ENCODE measurements around the gene COL5A2. TPM values are rescaled to one million over a fixed set of nuclear protein-coding genes. Genes with fewer than 3 reads are reported as not detected.
A peak's percentile ranks its signal among the peaks of the same experiment; 100 is the strongest.

Gene COL5A2
- total and polyA plus RNA-seq, 4 donors: 3.2 to 83.5 (median 9.1) TPM

DNA sequence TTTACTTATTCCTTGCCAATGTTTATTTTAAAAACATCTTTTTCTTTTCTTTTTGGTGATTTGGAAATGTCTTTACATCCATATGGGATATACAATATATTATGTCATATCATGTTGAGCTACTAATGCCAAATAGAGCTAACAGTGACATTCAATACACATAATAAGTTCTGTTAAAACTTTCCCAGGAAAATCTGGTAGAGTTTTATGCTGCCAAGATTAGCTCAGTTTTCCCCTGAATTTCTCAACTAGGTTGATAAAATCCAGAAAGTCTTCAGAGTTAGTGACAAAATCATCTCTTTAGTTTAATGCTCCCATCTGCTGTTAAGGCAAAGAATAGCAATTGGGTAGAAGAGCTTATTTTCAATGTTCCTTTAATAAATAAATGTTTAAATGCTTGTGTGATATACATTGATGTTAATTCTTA, 195.5 kb downstream of the COL5A2 start:
- H3K9ac ChIP-seq (ENCODE audit: low read depth in 1 of 2, low read length in 2 of 2): no peak overlapping the region
- no peak for TF ChIP-seq GABPA (IDR thresholded peaks at IDR 0.05 in 1 of 2, conservative IDR thresholded peaks at IDR 0.05 in 1 of 2)
- no peak overlapping the region for H3K27ac ChIP-seq (ENCODE audit: low read depth in 1 of 2, low read length in 2 of 2)
- H3K27me3 ChIP-seq (ENCODE audit: control insufficient read depth in 4 of 4, insufficient read depth in 4 of 4, low read length in 3 of 4): no peaks in the 10 kb centered on the region
- H3K4me3 ChIP-seq (ENCODE audit: low read depth in 1 of 3, low read length in 3 of 3): no peak overlapping the region
- no peaks in the 10 kb centered on the region for H3K4me1 ChIP-seq (ENCODE audit: control insufficient read depth in 4 of 4, insufficient read depth in 4 of 4, low read length in 3 of 4)
- DNase-seq (ENCODE audit: low spot score): no peak
- no peaks in the 10 kb centered on the region for H3K36me3 ChIP-seq (ENCODE audit: control insufficient read depth in 4 of 4, insufficient read depth in 3 of 4, low read depth in 1 of 4, low read length in 3 of 4)
- no peaks in the 10 kb centered on the region for H3K9me3 ChIP-seq (ENCODE audit: control insufficient read depth in 4 of 4, low read length in 3 of 4)

DNA sequence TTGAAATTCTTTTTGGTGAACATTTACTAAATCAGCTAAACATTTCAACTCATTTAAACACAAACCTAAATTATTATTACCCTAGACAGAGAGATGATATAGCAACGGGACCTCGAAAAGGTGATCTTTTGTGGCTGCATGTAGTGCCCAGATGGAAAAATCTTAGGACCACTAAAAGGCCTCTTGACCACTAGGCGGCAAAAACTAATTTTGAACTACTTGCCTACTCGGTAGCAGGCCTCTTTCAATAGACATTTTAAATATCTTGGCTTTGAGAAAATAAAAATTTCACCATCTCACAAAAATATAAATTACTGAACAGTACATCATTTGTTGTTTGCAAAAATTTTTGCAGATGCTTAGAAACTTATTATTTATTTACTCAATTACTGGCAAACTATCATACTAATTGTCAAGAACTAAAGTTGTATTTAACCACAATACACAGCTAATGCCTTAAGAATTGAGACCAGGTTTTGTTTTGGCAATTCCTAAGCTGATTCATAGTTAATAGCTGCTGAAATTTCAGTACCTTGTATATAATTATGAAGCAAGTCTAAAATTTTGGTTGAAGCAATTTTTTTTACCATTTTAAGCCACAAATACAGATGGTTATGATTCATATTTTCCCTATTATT, 196.0 kb downstream of the COL5A2 start:
- WGBS: 55% methylated on average over 4 of the region's 4 CpGs
- H3K4me1 ChIP-seq (ENCODE audit: control insufficient read depth in 4 of 4, insufficient read depth in 4 of 4, low read length in 3 of 4): no peaks in the 10 kb centered on the region
- no peaks in the 10 kb centered on the region for H3K36me3 ChIP-seq (ENCODE audit: control insufficient read depth in 4 of 4, insufficient read depth in 3 of 4, low read depth in 1 of 4, low read length in 3 of 4)
- H3K27me3 ChIP-seq (ENCODE audit: control insufficient read depth in 4 of 4, insufficient read depth in 4 of 4, low read length in 3 of 4): no peaks in the 10 kb centered on the region
- H3K27ac ChIP-seq (ENCODE audit: low read depth in 1 of 2, low read length in 2 of 2): no peak overlapping the region
- no peak overlapping the region for H3K4me3 ChIP-seq (ENCODE audit: low read depth in 1 of 3, low read length in 3 of 3)
- TF ChIP-seq HNF4G (IDR thresholded peaks at IDR 0.05) (no peak), FOXA2 (IDR thresholded peaks at IDR 0.05) (no peak), FOXA1 (IDR thresholded peaks at IDR 0.05) (no peak), EGR1 (IDR thresholded peaks at IDR 0.05; ENCODE audit: low read depth in 2 of 2) (no peak), GABPA (IDR thresholded peaks at IDR 0.05 in 1 of 2, conservative IDR thresholded peaks at IDR 0.05 in 1 of 2) (no peak), RAD21 (IDR thresholded peaks at IDR 0.05) (peak in 1 of 2 donors; percentile 7)
- TF ChIP-seq, protein P1, sequence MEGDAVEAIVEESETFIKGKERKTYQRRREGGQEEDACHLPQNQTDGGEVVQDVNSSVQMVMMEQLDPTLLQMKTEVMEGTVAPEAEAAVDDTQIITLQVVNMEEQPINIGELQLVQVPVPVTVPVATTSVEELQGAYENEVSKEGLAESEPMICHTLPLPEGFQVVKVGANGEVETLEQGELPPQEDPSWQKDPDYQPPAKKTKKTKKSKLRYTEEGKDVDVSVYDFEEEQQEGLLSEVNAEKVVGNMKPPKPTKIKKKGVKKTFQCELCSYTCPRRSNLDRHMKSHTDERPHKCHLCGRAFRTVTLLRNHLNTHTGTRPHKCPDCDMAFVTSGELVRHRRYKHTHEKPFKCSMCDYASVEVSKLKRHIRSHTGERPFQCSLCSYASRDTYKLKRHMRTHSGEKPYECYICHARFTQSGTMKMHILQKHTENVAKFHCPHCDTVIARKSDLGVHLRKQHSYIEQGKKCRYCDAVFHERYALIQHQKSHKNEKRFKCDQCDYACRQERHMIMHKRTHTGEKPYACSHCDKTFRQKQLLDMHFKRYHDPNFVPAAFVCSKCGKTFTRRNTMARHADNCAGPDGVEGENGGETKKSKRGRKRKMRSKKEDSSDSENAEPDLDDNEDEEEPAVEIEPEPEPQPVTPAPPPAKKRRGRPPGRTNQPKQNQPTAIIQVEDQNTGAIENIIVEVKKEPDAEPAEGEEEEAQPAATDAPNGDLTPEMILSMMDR (IDR thresholded peaks at IDR 0.05; ENCODE audit: low read depth, low read length, missing input control): peak; percentile 23
- H3K9me3 ChIP-seq (ENCODE audit: control insufficient read depth in 4 of 4, low read length in 3 of 4): no peaks in the 10 kb centered on the region
- no peak for DNase-seq (ENCODE audit: low spot score)
- H3K9ac ChIP-seq (ENCODE audit: low read depth in 1 of 2, low read length in 2 of 2): no peak overlapping the region

Small RNA genes within 50 kb of the gene (small RNA-seq; reads per million reads assigned to genes)
- 0.46 reads per million, percentile 53 among the genes with 10 or more reads in this experiment for gene MIR3129

Other genes starting within 250 kb of the COL5A2 start
- 100 to 1,000 TPM; 107 to 207 TPM for gene COL3A1, start 205.4 kb downstream of the COL5A2 start, total RNA-seq
- 10 to 100 TPM; 21.4 to 80.2 TPM for gene COL3A1, start 205.4 kb downstream of the COL5A2 start, polyA plus RNA-seq